Measurements from ENCODE around the gene ZDHHC14.

ZDHHC14 gene

GRCh38 chr6:157600807-157601206 is 219.8 kb downstream of the ZDHHC14 start:
- Histone ChIP-seq H3K36me3 (ENCODE audit: insufficient read depth, insufficient read length, low read length) (no peaks in the 10 kb centered on the region), H3K27me3 (ENCODE audit: insufficient read depth, insufficient read length) (no peaks in the 10 kb centered on the region), H3K4me3 (ENCODE audit: insufficient read length, low read depth) (no peak overlapping the region), H3K9ac (ENCODE audit: insufficient read length, low read depth) (no peak overlapping the region), H3K4me1 (ENCODE audit: insufficient read depth, insufficient read length) (peaks cover 3% of the 10 kb centered on the region), H3K9me3 (ENCODE audit: insufficient read depth, low read length) (no peaks in the 10 kb centered on the region)
- TF ChIP-seq ZNF274 (IDR thresholded peaks at IDR 0.05; ENCODE audit: low read depth, low read length) (no peak), SUZ12 (IDR thresholded peaks at IDR 0.05; ENCODE audit: extremely low read depth, insufficient read depth, insufficient read length) (no peak), YY1 (IDR thresholded peaks at IDR 0.05; ENCODE audit: insufficient read depth, insufficient read length) (no peak)
- DNase-seq (ENCODE audit: low read depth, low spot score) = no peak

- TF ChIP-seq SUZ12 (IDR thresholded peaks at IDR 0.05; ENCODE audit: extremely low read depth, insufficient read depth, insufficient read length) (no peak), YY1 (IDR thresholded peaks at IDR 0.05; ENCODE audit: insufficient read depth, insufficient read length) (no peak), ZNF274 (IDR thresholded peaks at IDR 0.05; ENCODE audit: low read depth, low read length) (no peak)
- Histone ChIP-seq H3K4me3 (ENCODE audit: insufficient read length, low read depth) (no peak overlapping the region), H3K27me3 (ENCODE audit: insufficient read depth, insufficient read length) (no peaks in the 10 kb centered on the region), H3K36me3 (ENCODE audit: insufficient read depth, insufficient read length, low read length) (no peaks in the 10 kb centered on the region), H3K9ac (ENCODE audit: insufficient read length, low read depth) (no peak overlapping the region), H3K4me1 (ENCODE audit: insufficient read depth, insufficient read length) (no peaks in the 10 kb centered on the region), H3K9me3 (ENCODE audit: insufficient read depth, low read length) (no peaks in the 10 kb centered on the region)
- DNase-seq (ENCODE audit: low read depth, low spot score) = no peak
Observed at GRCh38 chr6:157602521-157603295, 221.7 kb downstream of the ZDHHC14 start.

GRCh38 chr6:157603314-157603940 is 222.4 kb downstream of the ZDHHC14 start:
- no peak for TF ChIP-seq SUZ12 (IDR thresholded peaks at IDR 0.05; ENCODE audit: extremely low read depth, insufficient read depth, insufficient read length)
- TF ChIP-seq ZNF274 (IDR thresholded peaks at IDR 0.05; ENCODE audit: low read depth, low read length) = no peak
- TF ChIP-seq YY1 (IDR thresholded peaks at IDR 0.05; ENCODE audit: insufficient read depth, insufficient read length) = no peak
- DNase-seq (ENCODE audit: low read depth, low spot score) = no peak
- H3K27me3 ChIP-seq (ENCODE audit: insufficient read depth, insufficient read length) = no peaks in the 10 kb centered on the region
- no peak overlapping the region for H3K9ac ChIP-seq (ENCODE audit: insufficient read length, low read depth)
- H3K9me3 ChIP-seq (ENCODE audit: insufficient read depth, low read length) = no peaks in the 10 kb centered on the region
- no peaks in the 10 kb centered on the region for H3K36me3 ChIP-seq (ENCODE audit: insufficient read depth, insufficient read length, low read length)
- H3K4me3 ChIP-seq (ENCODE audit: insufficient read length, low read depth) = no peak overlapping the region
- H3K4me1 ChIP-seq (ENCODE audit: insufficient read depth, insufficient read length) = peaks cover 5% of the 10 kb centered on the region

GRCh38 chr6:157603971-157604370 is 223.0 kb downstream of the ZDHHC14 start:
- TF ChIP-seq ZNF274 (IDR thresholded peaks at IDR 0.05; ENCODE audit: low read depth, low read length) = no peak
- TF ChIP-seq SUZ12 (IDR thresholded peaks at IDR 0.05; ENCODE audit: extremely low read depth, insufficient read depth, insufficient read length) = no peak
- no peak for TF ChIP-seq YY1 (IDR thresholded peaks at IDR 0.05; ENCODE audit: insufficient read depth, insufficient read length)
- Histone ChIP-seq H3K4me3 (ENCODE audit: insufficient read length, low read depth) (no peak overlapping the region), H3K36me3 (ENCODE audit: insufficient read depth, insufficient read length, low read length) (no peaks in the 10 kb centered on the region), H3K9me3 (ENCODE audit: insufficient read depth, low read length) (no peaks in the 10 kb centered on the region), H3K27me3 (ENCODE audit: insufficient read depth, insufficient read length) (no peaks in the 10 kb centered on the region), H3K4me1 (ENCODE audit: insufficient read depth, insufficient read length) (peaks cover 6% of the 10 kb centered on the region), H3K9ac (ENCODE audit: insufficient read length, low read depth) (no peak overlapping the region)
- no peak for DNase-seq (ENCODE audit: low read depth, low spot score)

GRCh38 chr6:157604816-157605215 is 223.8 kb downstream of the ZDHHC14 start:
- no peak overlapping the region for H3K4me3 ChIP-seq (ENCODE audit: insufficient read length, low read depth)
- no peak for TF ChIP-seq SUZ12 (IDR thresholded peaks at IDR 0.05; ENCODE audit: extremely low read depth, insufficient read depth, insufficient read length)
- TF ChIP-seq ZNF274 (IDR thresholded peaks at IDR 0.05; ENCODE audit: low read depth, low read length) = no peak
- TF ChIP-seq YY1 (IDR thresholded peaks at IDR 0.05; ENCODE audit: insufficient read depth, insufficient read length) = no peak
- no peaks in the 10 kb centered on the region for H3K27me3 ChIP-seq (ENCODE audit: insufficient read depth, insufficient read length)

GRCh38 chr6:157605484-157605883 is 224.5 kb downstream of the ZDHHC14 start:
- TF ChIP-seq ZNF274 (IDR thresholded peaks at IDR 0.05; ENCODE audit: low read depth, low read length) = no peak
- no peak for TF ChIP-seq YY1 (IDR thresholded peaks at IDR 0.05; ENCODE audit: insufficient read depth, insufficient read length)
- TF ChIP-seq SUZ12 (IDR thresholded peaks at IDR 0.05; ENCODE audit: extremely low read depth, insufficient read depth, insufficient read length) = no peak

More at GRCh38 chr6:157604816-157605215, 223.8 kb downstream of the ZDHHC14 start:
- H3K4me1 ChIP-seq (ENCODE audit: insufficient read depth, insufficient read length) = peaks cover 6% of the 10 kb centered on the region
- no peaks in the 10 kb centered on the region for H3K9me3 ChIP-seq (ENCODE audit: insufficient read depth, low read length)
- no peaks in the 10 kb centered on the region for H3K36me3 ChIP-seq (ENCODE audit: insufficient read depth, insufficient read length, low read length)
- no peak for DNase-seq (ENCODE audit: low read depth, low spot score)
- no peak overlapping the region for H3K9ac ChIP-seq (ENCODE audit: insufficient read length, low read depth)

GRCh38 chr6:157606516-157606915 is 225.5 kb downstream of the ZDHHC14 start:
- no peak for TF ChIP-seq YY1 (IDR thresholded peaks at IDR 0.05; ENCODE audit: insufficient read depth, insufficient read length)
- no peaks in the 10 kb centered on the region for H3K27me3 ChIP-seq (ENCODE audit: insufficient read depth, insufficient read length)
- peaks cover 6% of the 10 kb centered on the region for H3K4me1 ChIP-seq (ENCODE audit: insufficient read depth, insufficient read length)
- H3K4me3 ChIP-seq (ENCODE audit: insufficient read length, low read depth) = no peak overlapping the region
- no peak overlapping the region for H3K9ac ChIP-seq (ENCODE audit: insufficient read length, low read depth)
- no peak for DNase-seq (ENCODE audit: low read depth, low spot score)
- H3K36me3 ChIP-seq (ENCODE audit: insufficient read depth, insufficient read length, low read length) = no peaks in the 10 kb centered on the region
- H3K9me3 ChIP-seq (ENCODE audit: insufficient read depth, low read length) = no peaks in the 10 kb centered on the region

More at GRCh38 chr6:157605484-157605883, 224.5 kb downstream of the ZDHHC14 start:
- Histone ChIP-seq H3K4me1 (ENCODE audit: insufficient read depth, insufficient read length) (peaks cover 6% of the 10 kb centered on the region), H3K36me3 (ENCODE audit: insufficient read depth, insufficient read length, low read length) (no peaks in the 10 kb centered on the region), H3K9ac (ENCODE audit: insufficient read length, low read depth) (no peak overlapping the region), H3K9me3 (ENCODE audit: insufficient read depth, low read length) (no peaks in the 10 kb centered on the region), H3K27me3 (ENCODE audit: insufficient read depth, insufficient read length) (no peaks in the 10 kb centered on the region), H3K4me3 (ENCODE audit: insufficient read length, low read depth) (no peak overlapping the region)
- DNase-seq (ENCODE audit: low read depth, low spot score) = no peak
